ENCODE results near the gene TSACC. TPM values are rescaled to one million over a fixed set of nuclear protein-coding genes. Genes with fewer than 3 reads are reported as not detected.
"Not testable (repeated sequence)": the region's sequence is repeated elsewhere in the genome, so short reads cannot be mapped to it uniquely, and the experiment has no call there.

TSACC gene
- total RNA-seq, 2 experiments from 2014 or later, result 0.72 TPM; not detected in 1

- Mint-ChIP-seq H3K27me3 (no peaks in the 10 kb centered on the region), H3K36me3 (ENCODE audit: low read depth) (peaks cover 47% of the 10 kb centered on the region), H3K27ac (no peak overlapping the region), H3K9me3 (no peaks in the 10 kb centered on the region), H3K4me1 (ENCODE audit: low read depth) (no peaks in the 10 kb centered on the region), H3K4me3 (no peak overlapping the region)
- ATAC-seq, result no peak
- no peak for DNase-seq
- CTCF ChIA-PET, result interaction anchor here (1.2 to 4.0 kb wide), 6 partner anchors 13 to 180 kb away, joined by 3 to 37 read pairs (median 4); partner anchors contain the start of gene SMG5
- TF ChIP-seq, protein P1, sequence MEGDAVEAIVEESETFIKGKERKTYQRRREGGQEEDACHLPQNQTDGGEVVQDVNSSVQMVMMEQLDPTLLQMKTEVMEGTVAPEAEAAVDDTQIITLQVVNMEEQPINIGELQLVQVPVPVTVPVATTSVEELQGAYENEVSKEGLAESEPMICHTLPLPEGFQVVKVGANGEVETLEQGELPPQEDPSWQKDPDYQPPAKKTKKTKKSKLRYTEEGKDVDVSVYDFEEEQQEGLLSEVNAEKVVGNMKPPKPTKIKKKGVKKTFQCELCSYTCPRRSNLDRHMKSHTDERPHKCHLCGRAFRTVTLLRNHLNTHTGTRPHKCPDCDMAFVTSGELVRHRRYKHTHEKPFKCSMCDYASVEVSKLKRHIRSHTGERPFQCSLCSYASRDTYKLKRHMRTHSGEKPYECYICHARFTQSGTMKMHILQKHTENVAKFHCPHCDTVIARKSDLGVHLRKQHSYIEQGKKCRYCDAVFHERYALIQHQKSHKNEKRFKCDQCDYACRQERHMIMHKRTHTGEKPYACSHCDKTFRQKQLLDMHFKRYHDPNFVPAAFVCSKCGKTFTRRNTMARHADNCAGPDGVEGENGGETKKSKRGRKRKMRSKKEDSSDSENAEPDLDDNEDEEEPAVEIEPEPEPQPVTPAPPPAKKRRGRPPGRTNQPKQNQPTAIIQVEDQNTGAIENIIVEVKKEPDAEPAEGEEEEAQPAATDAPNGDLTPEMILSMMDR (IDR thresholded peaks at IDR 0.05), result no peak
- intact Hi-C loops (cut with micrococcal nuclease), result no loop called here
- POLR2A ChIA-PET, result interaction anchor here (1.5 kb wide), 1 partner anchor 37 kb away, joined by 5 read pairs; the partner anchor contains the start of gene TMEM79
Measured at GRCh38 chr1:156320560-156320959, 17.8 kb upstream of the TSACC start.

DNA sequence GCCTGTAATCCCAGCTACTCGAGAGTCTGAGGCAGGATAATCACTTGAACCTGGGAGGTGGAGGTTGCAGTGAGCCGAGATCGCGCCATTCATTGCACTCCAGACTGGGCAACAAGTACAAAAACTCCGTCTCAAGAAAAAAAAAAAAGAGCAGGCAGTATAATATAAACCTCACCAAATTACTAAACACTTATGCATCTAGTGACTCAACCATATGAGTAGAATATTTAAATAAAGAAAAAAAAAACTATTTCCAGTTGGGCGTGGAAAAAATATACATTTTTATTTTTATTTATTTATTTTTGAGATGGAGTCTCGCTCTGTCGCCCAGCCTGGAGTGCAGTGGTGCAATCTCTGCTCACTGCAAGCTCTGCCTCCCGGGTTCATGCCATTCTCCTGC lies 15.1 kb upstream of the TSACC start:
- POLR2A ChIA-PET, result interaction anchor here (1.5 to 1.6 kb wide), 2 partner anchors 12 to 41 kb away, joined by 5 to 7 read pairs; partner anchors contain the start of gene SMG5

GRCh38 chr1:156336242-156336641 lies 2.1 kb upstream of the TSACC start:
- TF ChIP-seq, protein P1 (IDR thresholded peaks at IDR 0.05), result peak; percentile 23
- Mint-ChIP-seq H3K4me1 (ENCODE audit: low read depth) (peaks cover 27% of the 10 kb centered on the region), H3K9me3 (no peaks in the 10 kb centered on the region), H3K27ac (peak overlapping the region; percentile 40), H3K27me3 (no peaks in the 10 kb centered on the region), H3K4me3 (peak overlapping the region; percentile 98), H3K36me3 (ENCODE audit: low read depth) (peaks cover 46% of the 10 kb centered on the region)
- ATAC-seq (no peak), DNase-seq (peak; percentile 27)
- intact Hi-C loops (cut with micrococcal nuclease), result loop anchor here (2.0 kb wide), 1 partner anchor 55 kb away; no protein-coding TSS in a partner anchor
- POLR2A ChIA-PET, result interaction anchor here (0.6 to 2.6 kb wide), 5 partner anchors 11 to 55 kb away, joined by 3 to 26 read pairs (median 3); partner anchors contain the start of genes SMG5 and TMEM79
- CTCF ChIA-PET, result interaction anchor here (0.8 to 3.7 kb wide), 9 partner anchors 11 to 110 kb away, joined by 3 to 24 read pairs (median 4); partner anchors contain the start of genes SMG5 and TMEM79

More for the DNA sequence above, 15.1 kb upstream of the TSACC start:
- intact Hi-C loops (cut with micrococcal nuclease); H3K4me3 Mint-ChIP-seq; H3K27me3 Mint-ChIP-seq; DNase-seq; H3K4me1 Mint-ChIP-seq (ENCODE audit: low read depth); H3K9me3 Mint-ChIP-seq; CTCF ChIA-PET; H3K27ac Mint-ChIP-seq; ATAC-seq: not testable (repeated sequence)
- peaks cover 36% of the 10 kb centered on the region for H3K36me3 Mint-ChIP-seq (ENCODE audit: low read depth)

DNA sequence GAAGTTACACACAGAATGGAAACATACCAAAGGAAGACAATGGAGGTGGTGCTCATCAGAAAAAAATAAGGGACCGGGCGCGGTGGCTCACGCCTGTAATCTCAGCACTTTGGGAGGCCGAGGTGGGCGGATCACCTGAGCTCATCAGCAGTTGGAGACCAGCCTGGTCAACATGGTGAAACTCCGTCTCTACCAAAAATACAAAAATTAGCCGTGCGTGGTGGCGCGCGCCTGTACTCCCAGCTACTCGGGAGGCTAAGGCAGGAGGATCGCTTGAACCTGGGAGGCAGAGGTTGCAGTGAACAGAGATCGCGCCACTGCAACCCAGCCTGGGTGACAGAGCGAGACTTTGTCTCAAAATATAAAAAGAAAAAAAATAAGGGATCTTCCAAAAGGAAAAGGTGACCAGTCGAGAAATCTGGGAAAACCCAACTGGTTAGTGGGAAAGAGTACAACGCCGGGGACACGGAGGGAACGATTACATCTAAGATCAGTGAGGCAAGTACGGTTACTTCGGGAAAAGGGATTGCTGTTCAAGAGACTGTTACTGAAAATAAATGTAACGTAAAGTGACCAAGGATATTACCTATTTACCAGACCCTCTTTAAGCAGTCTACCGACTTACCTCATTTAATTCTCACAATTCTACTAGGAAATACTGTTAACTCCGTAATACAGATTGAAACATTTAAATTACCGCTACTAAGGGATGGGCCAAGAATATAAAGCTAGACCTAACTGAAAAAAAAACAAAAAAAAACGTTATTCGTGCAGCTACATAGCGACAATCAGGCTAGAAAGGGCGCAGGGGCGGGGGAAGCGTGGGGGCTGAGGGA lies 1.1 kb upstream of the TSACC start:
- intact Hi-C loops (cut with micrococcal nuclease), result loop anchor here (2.0 kb wide), 1 partner anchor 56 kb away; no protein-coding TSS in a partner anchor
- Mint-ChIP-seq H3K4me3 (peak overlapping the region; percentile 98), H3K27me3 (no peaks in the 10 kb centered on the region), H3K9me3 (no peaks in the 10 kb centered on the region), H3K4me1 (ENCODE audit: low read depth) (peaks cover 27% of the 10 kb centered on the region), H3K27ac (peak overlapping the region; percentile 99), H3K36me3 (ENCODE audit: low read depth) (peaks cover 41% of the 10 kb centered on the region)
- ChIA-PET POLR2A (interaction anchor here (0.7 to 2.6 kb wide), 8 partner anchors 10 to 143 kb away, joined by 3 to 26 read pairs (median 3); partner anchors contain the start of genes GLMP, SMG5 and TMEM79), CTCF (interaction anchor here (0.8 to 3.7 kb wide), 12 partner anchors 12 to 208 kb away, joined by 3 to 24 read pairs (median 3); partner anchors contain the start of genes SMG5 and TMEM79)
- ATAC-seq (no peak), DNase-seq (peak; percentile 30)
- TF ChIP-seq, protein P1 (IDR thresholded peaks at IDR 0.05), result no peak

DNA sequence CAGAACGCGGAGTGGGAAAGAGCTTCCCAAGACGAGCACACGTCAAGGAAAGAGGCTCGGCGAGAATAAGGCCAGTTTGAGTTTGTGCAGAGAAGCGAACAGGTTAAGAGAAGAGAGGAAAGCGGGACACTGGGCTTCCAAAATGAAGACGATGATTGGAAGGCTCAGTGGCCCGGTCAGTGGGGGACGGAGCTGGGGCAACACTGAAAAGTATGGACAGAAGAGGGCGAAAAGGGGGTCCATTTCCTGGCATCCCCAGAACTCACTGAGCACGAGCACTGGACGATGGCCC lies 492 bp upstream of the TSACC start:
- H3K4me3 Mint-ChIP-seq, result peak overlapping the region; percentile 98

More for the DNA sequence above, 492 bp upstream of the TSACC start:
- Mint-ChIP-seq H3K9me3 (no peaks in the 10 kb centered on the region), H3K27me3 (no peaks in the 10 kb centered on the region), H3K36me3 (ENCODE audit: low read depth) (peaks cover 41% of the 10 kb centered on the region), H3K4me1 (ENCODE audit: low read depth) (peaks cover 27% of the 10 kb centered on the region), H3K27ac (peak overlapping the region; percentile 99)
- CTCF ChIA-PET, result interaction anchor here (0.6 to 3.7 kb wide), 6 partner anchors 13 to 273 kb away, joined by 3 to 24 read pairs (median 3); partner anchors contain the start of genes SMG5 and TMEM79
- TF ChIP-seq, protein P1 (IDR thresholded peaks at IDR 0.05), result no peak
- POLR2A ChIA-PET, result interaction anchor here (1.1 to 2.6 kb wide), 5 partner anchors 10 to 143 kb away, joined by 3 to 26 read pairs (median 3); partner anchors contain the start of genes GLMP, SMG5 and TMEM79
- DNase-seq (peak; percentile 47), ATAC-seq (no peak)
- intact Hi-C loops (cut with micrococcal nuclease), result loop anchor here (2.0 kb wide), 1 partner anchor 57 kb away; no protein-coding TSS in a partner anchor

Measured in activated CD8-positive, alpha-beta T cell treated with anti-CD3 and anti-CD28 coated beads for 36 hours (primary cell).